Activated naive CD8-positive, alpha-beta T cell treated with anti-CD3 and anti-CD28 coated beads, Interleukin-2, amount 50 U/mL, for 24 hours (primary cell): ENCODE results near the gene RBPJL.
"Not testable (repeated sequence)": the region's sequence is repeated elsewhere in the genome, so short reads cannot be mapped to it uniquely, and the experiment has no call there.

Experiments used
- ATAC-seq: fragments of 150-1000 bp; cut with Tn5 transposase; one replicate; pipeline ENCODE4 v1.10.0; 2021
- DNase-seq: peaks from one replicate; pipeline ENCODE4 v3.0.0; 2021
- H3K27ac Mint-ChIP-seq: one replicate; pipeline ENCODE4 v1.8.0; 2021; ENCODE audit warnings: mild to moderate bottlenecking, mixed read lengths
- H3K27me3 Mint-ChIP-seq: one replicate; pipeline ENCODE4 v1.8.0; 2021; ENCODE audit warnings: mixed read lengths
- H3K36me3 Mint-ChIP-seq: one replicate; pipeline ENCODE4 v1.8.0; 2021; ENCODE audit warnings: low read depth, mixed read lengths
- H3K4me1 Mint-ChIP-seq: one replicate; pipeline ENCODE4 v1.8.0; 2021; ENCODE audit warnings: mixed read lengths
- H3K4me3 Mint-ChIP-seq: one replicate; pipeline ENCODE4 v1.8.0; 2021; ENCODE audit warnings: mild to moderate bottlenecking, moderate library complexity, mixed read lengths
- H3K9me3 Mint-ChIP-seq: one replicate; pipeline ENCODE4 v1.8.0; 2021; ENCODE audit warnings: mixed read lengths

RBPJL gene

GRCh38 chr20:45347936-45348778 lies 41.5 kb downstream of the RBPJL start, which contains the start of gene SDC4:
Gene SDC4, minus strand, starts transcription at chr20:45348424. Its CDS starts 40 bp downstream, at chr20:45348384.
- DNase-seq (peak; percentile 77), ATAC-seq (peak; percentile 73)
- H3K4me1 Mint-ChIP-seq = peaks cover 62% of the 10 kb centered on the region
- no peaks in the 10 kb centered on the region for H3K9me3 Mint-ChIP-seq
- peak within 1 kb of the TSS; percentile 67 for H3K27ac Mint-ChIP-seq
- H3K36me3 Mint-ChIP-seq = peaks cover 27% of the 10 kb centered on the region
- H3K27me3 Mint-ChIP-seq = no peaks in the 10 kb centered on the region
- peak within 1 kb of the TSS; percentile 91 for H3K4me3 Mint-ChIP-seq

GRCh38 chr20:45350217-45350616 lies 43.6 kb downstream of the RBPJL start:
- H3K36me3 Mint-ChIP-seq = peaks cover 14% of the 10 kb centered on the region
- peaks cover 65% of the 10 kb centered on the region for H3K4me1 Mint-ChIP-seq
- H3K4me3 Mint-ChIP-seq = no peak overlapping the region
- no peak for DNase-seq
- H3K27me3 Mint-ChIP-seq = no peaks in the 10 kb centered on the region
- no peak overlapping the region for H3K27ac Mint-ChIP-seq
- no peaks in the 10 kb centered on the region for H3K9me3 Mint-ChIP-seq
- no peak for ATAC-seq

- H3K27me3 Mint-ChIP-seq, ATAC-seq, H3K9me3 Mint-ChIP-seq, H3K4me3 Mint-ChIP-seq, DNase-seq, H3K27ac Mint-ChIP-seq: not testable (repeated sequence)
- Mint-ChIP-seq H3K36me3 (peaks cover 10% of the 10 kb centered on the region), H3K4me1 (peaks cover 66% of the 10 kb centered on the region)
These were observed 44.2 kb downstream of the RBPJL start for GRCh38 chr20:45350795-45351194.

GRCh38 chr20:45352729-45353128 lies 46.1 kb downstream of the RBPJL start:
- Mint-ChIP-seq H3K27me3 (no peaks in the 10 kb centered on the region), H3K27ac (no peak overlapping the region), H3K36me3 (no peaks in the 10 kb centered on the region), H3K9me3 (no peaks in the 10 kb centered on the region), H3K4me1 (peaks cover 65% of the 10 kb centered on the region), H3K4me3 (no peak overlapping the region)
- DNase-seq = no peak
- no peak for ATAC-seq

- Mint-ChIP-seq H3K9me3 (no peaks in the 10 kb centered on the region), H3K36me3 (no peaks in the 10 kb centered on the region), H3K27me3 (no peaks in the 10 kb centered on the region), H3K27ac (peak overlapping the region; percentile 90), H3K4me1 (peaks cover 69% of the 10 kb centered on the region), H3K4me3 (peak overlapping the region; percentile 69)
- DNase-seq (no peak), ATAC-seq (no peak)
These were observed 47.1 kb downstream of the RBPJL start for GRCh38 chr20:45353746-45354145.

GRCh38 chr20:45354423-45355208 lies 48.0 kb downstream of the RBPJL start:
- no peaks in the 10 kb centered on the region for H3K9me3 Mint-ChIP-seq
- peaks cover 75% of the 10 kb centered on the region for H3K4me1 Mint-ChIP-seq
- peak overlapping the region; percentile 90 for H3K27ac Mint-ChIP-seq
- no peaks in the 10 kb centered on the region for H3K36me3 Mint-ChIP-seq
- ATAC-seq (peak; percentile 85), DNase-seq (peak; percentile 35)
- H3K27me3 Mint-ChIP-seq = no peaks in the 10 kb centered on the region
- peak overlapping the region; percentile 69 for H3K4me3 Mint-ChIP-seq

GRCh38 chr20:45355209-45356084 lies 48.8 kb downstream of the RBPJL start:
- Mint-ChIP-seq H3K4me1 (peaks cover 70% of the 10 kb centered on the region), H3K9me3 (no peaks in the 10 kb centered on the region), H3K27me3 (no peaks in the 10 kb centered on the region), H3K27ac (peak overlapping the region; percentile 90), H3K36me3 (no peaks in the 10 kb centered on the region), H3K4me3 (peak overlapping the region; percentile 69)
- ATAC-seq = peak; percentile 73
- no peak for DNase-seq

- Mint-ChIP-seq H3K4me1 (peaks cover 84% of the 10 kb centered on the region), H3K27ac (no peak overlapping the region), H3K9me3 (no peaks in the 10 kb centered on the region), H3K36me3 (peaks cover 2% of the 10 kb centered on the region), H3K27me3 (peaks cover 2% of the 10 kb centered on the region), H3K4me3 (no peak overlapping the region)
- DNase-seq = no peak
- no peak for ATAC-seq
These were observed 51.8 kb downstream of the RBPJL start for GRCh38 chr20:45358282-45359068.

GRCh38 chr20:45359069-45359405 lies 52.4 kb downstream of the RBPJL start:
- ATAC-seq (no peak), DNase-seq (no peak)
- Mint-ChIP-seq H3K9me3 (no peaks in the 10 kb centered on the region), H3K4me1 (peaks cover 84% of the 10 kb centered on the region), H3K27me3 (peaks cover 2% of the 10 kb centered on the region), H3K4me3 (no peak overlapping the region), H3K36me3 (peaks cover 2% of the 10 kb centered on the region), H3K27ac (no peak overlapping the region)

GRCh38 chr20:45359406-45360148 lies 52.9 kb downstream of the RBPJL start:
- Mint-ChIP-seq H3K27me3 (peaks cover 2% of the 10 kb centered on the region), H3K4me3 (no peak overlapping the region), H3K27ac (no peak overlapping the region), H3K4me1 (peaks cover 82% of the 10 kb centered on the region), H3K9me3 (no peaks in the 10 kb centered on the region), H3K36me3 (peaks cover 2% of the 10 kb centered on the region)
- ATAC-seq = no peak
- DNase-seq = no peak

GRCh38 chr20:45361793-45362192 lies 55.2 kb downstream of the RBPJL start:
- DNase-seq (no peak), ATAC-seq (no peak)
- H3K36me3 Mint-ChIP-seq = peaks cover 7% of the 10 kb centered on the region
- peaks cover 2% of the 10 kb centered on the region for H3K27me3 Mint-ChIP-seq
- no peaks in the 10 kb centered on the region for H3K9me3 Mint-ChIP-seq
- H3K4me1 Mint-ChIP-seq = peaks cover 69% of the 10 kb centered on the region
- peak overlapping the region; percentile 99 for H3K4me3 Mint-ChIP-seq
- H3K27ac Mint-ChIP-seq = no peak overlapping the region

- Mint-ChIP-seq H3K27me3 (peaks cover 2% of the 10 kb centered on the region), H3K27ac (peak within 1 kb of the TSS; percentile 98), H3K4me1 (peaks cover 70% of the 10 kb centered on the region), H3K9me3 (no peaks in the 10 kb centered on the region), H3K4me3 (peak within 1 kb of the TSS; percentile 99), H3K36me3 (peaks cover 18% of the 10 kb centered on the region)
- peak; percentile 89 for ATAC-seq
- DNase-seq = peak; percentile 99
These were observed 56.4 kb downstream of the RBPJL start, which contains the start of gene SYS1 for GRCh38 chr20:45362804-45363610. Gene SYS1, plus strand, starts transcription at chr20:45363156. Its CDS starts 376 bp downstream, at chr20:45363532.
